Esophagus muscularis mucosa (tissue), 4 donors: Measurements from ENCODE around the gene CHIT1.

ENCODE experiments used
- EP300 ChIP-seq: sonication (generic); formaldehyde crosslinking; IDR thresholded peaks from one replicate; pipeline ENCODE4 v1.6.1; 2017; ENCODE audit warnings: antibody characterized with exemption
- POLR2A ChIP-seq: fragments of 450-650 bp; IDR thresholded peaks from one replicate; pipeline ENCODE4 v1.6.1; 2017; ENCODE audit warnings: antibody characterized with exemption, moderate library complexity, mild to moderate bottlenecking, low read depth
- POLR2AphosphoS5 ChIP-seq, 2 donors: sonication (generic); formaldehyde crosslinking; IDR thresholded peaks; one replicate each; pipeline ENCODE4 v1.6.1; 2017; ENCODE audit warnings: antibody characterized with exemption in 2 of 2
- TF ChIP-seq, protein P1 (sequence below), 3 experiments: fragments of 200-600 bp in 2 of 3; fragments of 450-650 bp in 1 of 3; sonication (generic) in 2 of 3; IDR thresholded peaks; one replicate each; pipeline ENCODE4 v1.5.1; 2017 to 2019; ENCODE audit warnings: antibody characterized with exemption in 3 of 3, mild to moderate bottlenecking in 2 of 3, moderate library complexity in 1 of 3

DNA sequence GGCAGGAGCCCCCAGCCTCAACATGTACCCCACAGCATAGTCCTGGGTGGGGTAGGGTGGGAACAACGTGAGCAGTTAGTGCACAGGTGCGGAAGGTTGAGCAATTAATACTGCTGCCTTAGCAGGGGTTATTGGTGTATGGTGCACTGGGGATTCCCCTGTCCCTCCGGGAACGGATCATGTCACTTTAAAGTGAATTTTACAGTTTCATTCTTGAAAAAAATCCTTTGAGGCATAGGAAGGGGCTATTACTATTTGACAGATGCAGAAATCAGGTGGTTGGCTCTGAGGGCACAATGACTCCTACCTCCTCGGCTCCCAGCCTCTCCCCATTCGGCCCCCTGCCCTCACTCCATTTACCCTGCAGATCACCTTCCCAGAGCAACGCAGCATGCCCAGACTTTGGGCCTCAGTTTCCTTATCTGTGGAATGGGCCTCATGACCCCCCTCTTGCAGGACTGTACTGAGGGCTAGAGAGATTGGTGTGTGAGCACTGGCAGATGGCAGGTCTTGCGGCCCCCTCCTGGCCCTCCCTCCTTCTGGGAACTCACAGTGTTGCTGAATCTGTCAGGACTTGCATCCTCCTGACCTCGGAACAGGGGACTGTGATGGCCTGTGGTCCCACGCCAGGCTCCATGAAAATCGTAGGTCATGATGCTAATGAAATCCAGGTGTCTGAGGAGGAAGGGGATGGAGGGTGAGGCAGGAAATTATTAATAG is 48.7 kb downstream of the CHIT1 start:
- TF ChIP-seq, protein P1, sequence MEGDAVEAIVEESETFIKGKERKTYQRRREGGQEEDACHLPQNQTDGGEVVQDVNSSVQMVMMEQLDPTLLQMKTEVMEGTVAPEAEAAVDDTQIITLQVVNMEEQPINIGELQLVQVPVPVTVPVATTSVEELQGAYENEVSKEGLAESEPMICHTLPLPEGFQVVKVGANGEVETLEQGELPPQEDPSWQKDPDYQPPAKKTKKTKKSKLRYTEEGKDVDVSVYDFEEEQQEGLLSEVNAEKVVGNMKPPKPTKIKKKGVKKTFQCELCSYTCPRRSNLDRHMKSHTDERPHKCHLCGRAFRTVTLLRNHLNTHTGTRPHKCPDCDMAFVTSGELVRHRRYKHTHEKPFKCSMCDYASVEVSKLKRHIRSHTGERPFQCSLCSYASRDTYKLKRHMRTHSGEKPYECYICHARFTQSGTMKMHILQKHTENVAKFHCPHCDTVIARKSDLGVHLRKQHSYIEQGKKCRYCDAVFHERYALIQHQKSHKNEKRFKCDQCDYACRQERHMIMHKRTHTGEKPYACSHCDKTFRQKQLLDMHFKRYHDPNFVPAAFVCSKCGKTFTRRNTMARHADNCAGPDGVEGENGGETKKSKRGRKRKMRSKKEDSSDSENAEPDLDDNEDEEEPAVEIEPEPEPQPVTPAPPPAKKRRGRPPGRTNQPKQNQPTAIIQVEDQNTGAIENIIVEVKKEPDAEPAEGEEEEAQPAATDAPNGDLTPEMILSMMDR (IDR thresholded peaks at IDR 0.05) = no peak
- TF ChIP-seq POLR2A (no peak), POLR2AphosphoS5 (IDR thresholded peaks at IDR 0.05) (no peak), EP300 (no peak)
